T1000 (cell line): ENCODE results near the gene FAM50B.

Experiments used
- DNase-seq: peaks from one replicate; lab custom pipeline; 2025; ENCODE audit warnings: mixed read lengths; lab: John Stamatoyannopoulos, UW

Gene FAM50B

DNA sequence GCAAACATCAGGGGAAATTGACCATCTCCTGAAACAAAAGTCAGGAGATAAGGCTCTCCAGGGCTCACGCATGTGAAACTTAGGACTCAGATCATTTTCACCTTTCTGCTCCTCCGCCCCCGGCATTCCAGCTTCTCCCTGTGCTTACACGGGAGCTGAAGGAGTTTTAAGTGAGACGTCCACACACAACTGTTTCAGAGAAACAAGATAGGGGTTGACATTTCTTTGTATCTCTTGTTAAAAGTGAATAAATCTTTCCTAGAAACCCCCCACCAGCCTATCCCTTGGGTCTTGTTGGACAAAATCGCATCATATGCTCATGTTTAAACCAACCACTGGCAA lies 46.1 kb downstream of the FAM50B start:
- no peak for DNase-seq

DNA sequence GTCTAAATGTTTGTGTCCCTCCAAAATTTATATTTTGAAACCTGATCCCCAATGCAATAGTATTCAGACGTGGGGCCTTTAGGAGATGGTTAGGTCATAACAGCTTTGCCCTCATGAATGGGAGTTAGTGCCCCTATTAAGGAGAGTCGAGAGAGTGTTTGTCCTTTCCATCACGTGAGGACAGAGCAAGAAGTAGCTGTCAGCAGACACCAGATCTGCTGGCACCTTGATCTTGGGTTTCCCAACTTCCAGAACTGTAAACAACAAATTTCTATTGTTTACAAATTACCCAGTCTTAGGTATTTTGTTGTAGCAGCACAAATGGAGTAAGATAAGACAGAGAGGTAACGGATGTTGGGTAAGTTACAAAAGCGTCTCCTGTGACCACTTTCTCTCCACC lies 46.6 kb downstream of the FAM50B start:
- no peak for DNase-seq

DNA sequence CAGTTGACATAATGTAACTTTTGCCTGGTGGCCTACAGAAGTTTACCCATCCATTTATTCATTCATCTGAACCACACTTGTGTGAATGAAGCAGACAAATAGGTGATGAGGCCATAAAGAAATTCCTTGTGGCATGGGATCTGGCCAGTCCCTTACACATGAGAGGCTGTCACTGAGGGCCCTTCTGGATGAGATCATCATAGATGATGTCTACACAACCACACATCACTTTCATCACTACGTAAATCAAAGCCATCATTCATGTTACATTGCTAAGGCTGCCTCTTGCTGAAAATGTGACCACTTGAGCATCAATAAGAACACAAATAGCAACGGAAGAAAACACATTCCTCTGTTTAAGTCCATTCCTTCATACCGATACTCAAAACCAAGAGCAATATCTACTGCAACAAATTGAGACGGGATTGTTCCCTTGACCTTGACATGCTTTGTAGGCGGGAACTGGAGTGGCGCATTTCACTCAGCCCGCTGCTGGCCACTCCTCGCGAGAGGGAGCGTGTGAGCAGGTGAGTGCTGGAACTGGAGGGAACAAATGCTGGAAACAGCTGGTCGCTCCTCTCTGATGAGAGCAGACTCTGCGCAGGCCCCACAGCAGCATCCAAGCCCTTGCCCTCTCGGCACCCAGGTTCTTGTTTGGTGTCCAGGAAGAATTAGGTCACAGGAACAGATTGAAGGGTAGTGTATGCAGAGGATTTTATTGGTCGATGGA lies 49.3 kb downstream of the FAM50B start:
- no peak for DNase-seq

DNA sequence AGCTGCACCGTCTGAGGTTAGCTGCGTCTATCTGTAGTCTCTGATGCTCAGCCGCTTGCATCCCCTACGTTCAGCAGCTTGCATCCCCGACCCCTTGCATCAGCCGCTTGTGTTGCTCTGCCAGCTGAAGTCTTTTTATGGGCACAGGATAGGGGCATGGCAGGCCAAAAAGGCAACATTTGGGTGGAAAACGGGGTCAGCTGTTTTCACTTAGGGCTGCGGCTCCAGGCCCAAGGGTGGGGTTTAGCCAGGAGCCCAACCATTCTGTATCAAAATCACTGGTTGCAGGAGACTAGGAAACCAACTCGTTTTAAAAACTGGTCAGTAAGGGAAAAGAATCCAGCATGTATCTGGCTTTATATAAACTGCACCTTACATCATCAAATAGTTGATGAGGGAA lies 49.9 kb downstream of the FAM50B start:
- DNase-seq = no peak

DNA sequence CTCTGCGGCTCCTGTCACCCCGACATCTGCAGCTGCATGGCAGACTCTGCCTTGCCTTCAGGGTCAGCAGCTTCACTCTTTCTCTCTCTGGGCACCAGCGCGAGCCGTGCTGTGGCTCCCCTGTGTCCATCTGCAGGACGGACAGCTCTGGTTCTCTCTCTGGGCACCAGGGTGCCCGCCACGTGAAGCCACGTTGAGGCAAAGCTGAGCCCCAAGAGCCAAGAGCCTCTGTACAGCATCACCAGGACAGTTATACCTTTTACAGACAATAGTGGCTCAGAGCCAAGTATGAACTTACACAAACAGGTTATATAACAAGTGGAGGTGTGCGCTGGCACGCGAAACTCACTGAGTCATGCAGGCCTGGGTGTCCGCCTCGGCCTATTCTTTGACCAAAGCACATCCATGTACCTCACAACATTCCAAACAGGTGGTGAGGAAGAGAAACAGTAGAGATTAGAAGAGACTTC lies 50.8 kb downstream of the FAM50B start:
- DNase-seq = no peak
